ENCODE data around the gene CIAPIN1. TPM values are rescaled to one million over a fixed set of nuclear protein-coding genes. Genes with fewer than 3 reads are reported as not detected.

Gene CIAPIN1
- total RNA-seq, 2 donors from 2014 or later, result 19.3 to 35.0 TPM

- DNase-seq, result no peak
Observed at GRCh38 chr16:57385083-57385482, 62.1 kb downstream of the CIAPIN1 start.

GRCh38 chr16:57384248-57385070 lies 62.7 kb downstream of the CIAPIN1 start:
- Mint-ChIP-seq H3K27ac (no peak overlapping the region), H3K27me3 (peaks cover 11% of the 10 kb centered on the region), H3K36me3 (ENCODE audit: low read depth) (no peaks in the 10 kb centered on the region), H3K4me1 (peaks cover 10% of the 10 kb centered on the region), H3K4me3 (no peak overlapping the region)
- no peaks in the 10 kb centered on the region for H3K9me3 ChIP-seq (ENCODE audit: control insufficient read depth, low read length, poor library complexity, severe bottlenecking)
- DNase-seq, result no peak
- no peak for ATAC-seq

More at GRCh38 chr16:57385083-57385482, 62.1 kb downstream of the CIAPIN1 start:
- no peak for ATAC-seq
- H3K4me1 Mint-ChIP-seq, result peaks cover 10% of the 10 kb centered on the region
- H3K27me3 Mint-ChIP-seq, result peaks cover 12% of the 10 kb centered on the region
- H3K9me3 ChIP-seq (ENCODE audit: control insufficient read depth, low read length, poor library complexity, severe bottlenecking), result no peaks in the 10 kb centered on the region
- no peaks in the 10 kb centered on the region for H3K36me3 Mint-ChIP-seq (ENCODE audit: low read depth)
- no peak overlapping the region for H3K4me3 Mint-ChIP-seq
- no peak overlapping the region for H3K27ac Mint-ChIP-seq

GRCh38 chr16:57383276-57384247 lies 63.6 kb downstream of the CIAPIN1 start:
- no peaks in the 10 kb centered on the region for H3K36me3 Mint-ChIP-seq (ENCODE audit: low read depth)
- no peak for DNase-seq
- ATAC-seq, result no peak
- H3K27me3 Mint-ChIP-seq, result peaks cover 2% of the 10 kb centered on the region
- peaks cover 5% of the 10 kb centered on the region for H3K4me1 Mint-ChIP-seq
- no peak overlapping the region for H3K4me3 Mint-ChIP-seq
- H3K27ac Mint-ChIP-seq, result no peak overlapping the region
- H3K9me3 ChIP-seq (ENCODE audit: control insufficient read depth, low read length, poor library complexity, severe bottlenecking), result no peaks in the 10 kb centered on the region

- DNase-seq (no peak), ATAC-seq (no peak)
- no peak overlapping the region for H3K27ac Mint-ChIP-seq
- no peaks in the 10 kb centered on the region for H3K27me3 Mint-ChIP-seq
- no peaks in the 10 kb centered on the region for H3K36me3 Mint-ChIP-seq (ENCODE audit: low read depth)
- H3K4me3 Mint-ChIP-seq, result no peak overlapping the region
- H3K9me3 ChIP-seq (ENCODE audit: control insufficient read depth, low read length, poor library complexity, severe bottlenecking), result no peaks in the 10 kb centered on the region
- peaks cover 5% of the 10 kb centered on the region for H3K4me1 Mint-ChIP-seq
Observed at GRCh38 chr16:57382535-57383275, 64.5 kb downstream of the CIAPIN1 start.

- Mint-ChIP-seq H3K27me3 (no peaks in the 10 kb centered on the region), H3K4me3 (no peak overlapping the region), H3K4me1 (peaks cover 9% of the 10 kb centered on the region), H3K36me3 (ENCODE audit: low read depth) (no peaks in the 10 kb centered on the region), H3K27ac (peak overlapping the region; percentile 24)
- no peaks in the 10 kb centered on the region for H3K9me3 ChIP-seq (ENCODE audit: control insufficient read depth, low read length, poor library complexity, severe bottlenecking)
- DNase-seq (no peak), ATAC-seq (no peak)
Observed at GRCh38 chr16:57381791-57382534, 65.2 kb downstream of the CIAPIN1 start.

- no peaks in the 10 kb centered on the region for H3K9me3 ChIP-seq (ENCODE audit: control insufficient read depth, low read length, poor library complexity, severe bottlenecking)
- no peaks in the 10 kb centered on the region for H3K36me3 Mint-ChIP-seq (ENCODE audit: low read depth)
- DNase-seq (peak in 1 of 3 donors; percentile 11), ATAC-seq (peak; percentile 36)
- H3K27ac Mint-ChIP-seq, result peak overlapping the region; percentile 24
- H3K4me1 Mint-ChIP-seq, result peaks cover 9% of the 10 kb centered on the region
- H3K4me3 Mint-ChIP-seq, result no peak overlapping the region
- no peaks in the 10 kb centered on the region for H3K27me3 Mint-ChIP-seq
Observed at GRCh38 chr16:57380671-57381462, 66.3 kb downstream of the CIAPIN1 start.

GRCh38 chr16:57379579-57379978 lies 67.6 kb downstream of the CIAPIN1 start:
- ATAC-seq (no peak), DNase-seq (no peak)
- no peak overlapping the region for H3K4me3 Mint-ChIP-seq
- no peak overlapping the region for H3K27ac Mint-ChIP-seq
- H3K36me3 Mint-ChIP-seq (ENCODE audit: low read depth), result no peaks in the 10 kb centered on the region
- peaks cover 9% of the 10 kb centered on the region for H3K4me1 Mint-ChIP-seq
- no peaks in the 10 kb centered on the region for H3K9me3 ChIP-seq (ENCODE audit: control insufficient read depth, low read length, poor library complexity, severe bottlenecking)
- H3K27me3 Mint-ChIP-seq, result no peaks in the 10 kb centered on the region

Other genes with a start within 250 kb of the CIAPIN1 start
- 10 to 100 TPM; 37.0 to 39.6 TPM for gene ARL2BP, start 202.1 kb downstream of the CIAPIN1 start, total RNA-seq
- gene PLLP, start 162.7 kb downstream of the CIAPIN1 start, total RNA-seq, result under 1 TPM; 0.16 to 0.75 TPM
- not detected for gene CCL22, start 88.6 kb downstream of the CIAPIN1 start, total RNA-seq
- not detected for gene CX3CL1, start 74.9 kb downstream of the CIAPIN1 start, total RNA-seq
- not detected for gene CCL17, start 42.6 kb downstream of the CIAPIN1 start, total RNA-seq
- gene COQ9, start 94 bp upstream of the CIAPIN1 start, total RNA-seq, result 10 to 100 TPM; 14.2 to 15.3 TPM
- 10 to 100 TPM; 76.1 to 82.6 TPM for gene POLR2C, start 15.3 kb upstream of the CIAPIN1 start, total RNA-seq
- 1 to 10 TPM; 1.8 to 2.6 TPM for gene DOK4, start 39.1 kb upstream of the CIAPIN1 start, total RNA-seq
- 1 to 10 TPM; 3.1 to 4.9 TPM for gene CCDC102A, start 89.2 kb upstream of the CIAPIN1 start, total RNA-seq
- gene ADGRG5, start 95.3 kb upstream of the CIAPIN1 start, total RNA-seq, result 1 to 10 TPM; 1.6 to 2.8 TPM
- gene ADGRG1, start 181.2 kb upstream of the CIAPIN1 start, total RNA-seq, result 1 to 10 TPM in 1 of 2 donors, under 1 TPM in 1; 0.65 to 1.3 TPM
- gene ADGRG3, start 220.9 kb upstream of the CIAPIN1 start, total RNA-seq, result under 1 TPM; 0.75 to 0.99 TPM
- gene DRC7, start 247.4 kb upstream of the CIAPIN1 start, total RNA-seq, result under 1 TPM in 1 of 2 donors, not detected in 1; 0.23 TPM